GM18519 (cell line): Measurements from ENCODE around the gene FAM149A.

Experiments used
- ATAC-seq: cut with Tn5 transposase; IDR thresholded peaks from one replicate; pipeline ENCODE4 v1.9.1; 2021; ENCODE audit warnings: mild to moderate bottlenecking, moderate library complexity; ENCODE audit not compliant: unreplicated experiment, low FRiP score

Gene FAM149A

DNA sequence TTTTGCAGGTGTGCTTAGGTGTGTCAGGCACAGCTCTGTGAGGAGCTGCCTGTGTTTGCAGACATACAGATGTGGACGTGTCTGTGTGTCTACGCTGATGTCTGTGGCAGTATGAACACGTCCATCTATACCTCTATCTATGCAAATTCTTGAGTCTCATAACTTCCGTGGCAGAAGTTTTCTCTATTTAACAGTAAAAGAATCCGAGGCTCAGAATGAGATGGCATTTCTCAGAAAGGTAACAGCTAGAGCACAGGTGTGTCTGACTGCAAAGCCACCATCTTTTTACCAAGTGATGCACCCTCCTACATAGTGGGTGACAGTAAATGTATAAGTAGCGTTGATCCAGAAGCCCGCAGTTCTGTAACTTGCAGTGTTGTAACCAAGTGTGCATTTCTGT is 47.0 kb downstream of the FAM149A start:
- no peak for ATAC-seq

DNA sequence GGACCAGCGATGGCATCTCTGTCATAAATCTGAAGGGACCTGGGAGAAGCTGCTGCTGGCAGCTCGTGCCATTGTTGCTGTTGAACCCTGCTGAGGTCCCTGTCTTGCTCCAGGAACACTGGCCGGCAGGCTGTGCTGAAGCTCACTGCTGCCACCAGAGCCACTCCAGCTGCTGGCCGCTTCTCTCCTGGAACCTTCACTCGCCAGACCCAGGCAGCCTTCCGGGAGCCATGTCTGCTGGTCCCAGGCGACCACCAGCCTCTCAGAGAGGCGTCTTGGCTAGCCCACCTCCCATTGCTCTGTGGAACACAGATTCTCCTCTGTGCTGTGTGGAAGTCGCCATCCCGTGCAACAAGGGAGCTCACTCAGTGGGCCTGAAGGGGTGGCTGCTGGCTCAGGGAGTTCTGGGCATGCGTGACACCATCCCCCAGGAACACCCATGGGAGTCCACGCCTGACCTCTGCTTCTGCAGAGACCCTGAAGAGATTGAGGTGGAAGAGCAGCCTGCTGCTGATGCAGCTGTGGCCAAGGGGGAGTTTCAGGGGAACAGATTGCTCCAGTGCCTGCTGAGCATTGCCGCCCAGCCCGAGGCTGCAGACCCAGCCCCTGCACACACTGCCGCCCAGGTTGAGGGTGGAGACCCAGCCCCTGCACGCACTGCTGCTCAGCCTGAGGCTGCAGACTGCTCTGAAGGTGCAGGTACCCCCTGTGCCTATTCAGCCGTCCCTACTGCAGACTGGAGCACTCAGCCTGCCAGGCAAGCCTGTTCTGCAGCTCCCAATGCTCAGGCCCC is 53.7 kb downstream of the FAM149A start:
- no peak for ATAC-seq

DNA sequence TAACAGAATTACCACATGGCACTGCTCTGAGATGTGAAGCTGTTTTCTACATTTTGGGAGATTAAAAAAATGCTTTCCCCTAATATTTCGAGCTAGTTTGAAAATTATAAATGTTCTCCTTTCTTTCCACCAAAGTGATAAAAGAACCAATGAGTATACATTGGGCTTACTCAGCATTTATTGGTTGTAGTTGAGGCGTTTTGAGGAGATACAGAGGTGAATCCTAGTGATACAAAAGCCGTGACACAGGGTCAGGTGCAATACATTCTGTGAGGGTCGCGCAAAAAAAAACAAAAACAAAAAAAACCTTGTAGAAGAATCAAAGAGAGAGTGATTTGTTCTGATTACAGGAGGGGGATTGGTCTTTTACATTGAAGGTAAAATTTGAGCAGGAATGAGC is 54.5 kb downstream of the FAM149A start:
- ATAC-seq: no peak

DNA sequence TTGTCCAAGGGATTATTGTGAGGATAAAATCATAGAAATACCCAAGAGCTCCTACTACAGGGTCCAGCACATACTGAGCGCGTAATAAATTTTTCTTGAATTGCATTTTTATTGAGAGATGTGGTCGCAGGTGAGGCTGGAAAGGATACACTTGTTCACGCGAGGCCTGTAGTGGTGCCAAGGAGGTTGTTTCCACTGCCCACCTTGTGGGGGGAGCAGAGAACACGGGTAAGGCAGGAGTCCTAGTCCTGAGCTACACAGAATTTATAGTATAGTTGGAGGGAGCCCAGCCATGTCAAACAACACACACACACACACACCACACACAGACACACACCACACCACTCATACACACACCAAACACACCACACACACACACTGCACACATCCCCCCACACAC is 55.1 kb downstream of the FAM149A start:
- ATAC-seq: no peak

DNA sequence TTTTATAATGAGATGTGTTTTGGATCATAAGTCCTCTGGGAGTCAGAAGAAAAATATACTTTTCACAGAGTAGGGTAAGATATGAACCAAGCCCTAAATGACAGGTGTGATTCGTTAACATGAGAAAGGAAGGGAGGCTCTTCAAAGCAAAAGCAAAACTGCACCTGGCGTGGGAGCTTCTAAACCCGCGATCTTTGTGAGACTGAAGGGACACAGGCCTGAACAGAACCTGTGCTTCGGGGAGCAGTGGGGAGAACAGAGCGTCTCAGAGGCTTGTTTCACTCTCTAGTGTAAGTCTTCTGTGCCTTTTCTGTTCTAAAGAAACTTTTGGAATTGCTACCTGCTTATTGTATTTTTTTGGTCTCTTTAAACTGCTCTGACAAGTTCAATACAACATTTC is 56.6 kb downstream of the FAM149A start:
- ATAC-seq: peak; percentile 97

DNA sequence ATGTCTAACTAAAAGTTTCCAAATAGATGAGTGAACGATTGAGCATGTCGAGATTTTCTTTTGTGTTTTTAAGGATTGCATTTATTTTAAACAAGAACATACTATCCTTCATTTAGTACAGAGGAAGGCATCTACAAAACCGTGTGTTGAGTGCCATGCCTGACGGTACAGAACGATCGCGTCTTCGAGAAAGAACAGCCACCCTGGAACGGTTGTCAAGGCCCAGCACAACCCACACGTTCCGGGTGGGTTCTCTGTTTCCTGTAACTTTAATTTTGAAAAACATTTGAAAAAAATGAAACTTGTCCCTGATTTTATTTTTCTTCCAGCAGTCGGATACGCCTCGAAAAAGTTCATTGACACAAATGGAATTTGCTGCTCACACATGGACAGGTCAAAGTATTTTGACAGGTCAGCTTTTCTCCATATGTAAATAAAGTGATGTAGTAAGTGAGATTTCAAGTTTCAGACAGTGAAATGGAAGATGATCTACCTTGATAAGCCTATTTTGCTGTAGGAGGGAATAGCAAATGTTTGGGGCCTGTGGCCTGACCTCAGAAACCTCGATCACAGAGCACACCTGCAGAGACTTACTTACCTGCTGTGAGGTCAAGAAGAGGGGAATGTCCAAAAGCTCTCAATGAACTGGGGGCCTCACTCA is 62.5 kb downstream of the FAM149A start:
- no peak for ATAC-seq

DNA sequence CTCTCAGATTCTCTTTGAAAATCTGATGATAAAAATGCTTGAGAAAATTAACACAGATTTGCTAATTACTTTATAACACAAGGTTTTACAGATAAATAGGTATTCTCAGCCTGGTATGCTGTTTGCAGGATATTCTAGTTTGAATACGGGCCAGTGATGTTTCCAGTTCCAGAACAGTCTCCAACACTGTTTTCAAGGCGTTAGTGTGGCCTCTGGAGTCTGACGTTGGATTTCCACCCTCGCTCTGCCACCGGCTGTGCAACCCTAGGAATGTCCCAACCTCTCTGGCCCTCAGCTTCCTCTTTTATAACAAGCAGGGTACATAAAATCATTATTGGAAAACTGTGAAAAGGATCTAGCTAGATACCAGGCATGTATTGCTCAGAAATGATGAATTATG is 63.1 kb downstream of the FAM149A start:
- ATAC-seq: no peak

DNA sequence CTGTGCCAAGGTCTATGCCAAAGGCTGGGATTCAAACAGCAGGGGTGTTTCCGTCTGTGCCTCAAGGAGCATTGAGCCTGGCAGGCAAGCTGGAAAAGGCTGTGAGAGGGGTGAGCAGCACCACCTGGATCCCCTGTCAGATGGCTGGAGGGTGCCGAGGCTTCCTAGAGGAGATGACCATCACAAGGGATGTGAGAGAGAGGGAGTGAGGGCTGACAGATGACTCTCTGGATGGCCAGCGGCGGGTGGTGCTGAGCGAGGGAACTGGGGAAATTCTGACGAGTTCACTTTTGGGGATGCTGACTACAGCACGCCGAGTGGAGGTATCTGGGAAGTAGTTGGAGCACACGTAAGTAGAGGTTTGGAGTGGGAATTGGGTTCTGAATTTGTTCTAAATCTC is 64.2 kb downstream of the FAM149A start:
- ATAC-seq: no peak

DNA sequence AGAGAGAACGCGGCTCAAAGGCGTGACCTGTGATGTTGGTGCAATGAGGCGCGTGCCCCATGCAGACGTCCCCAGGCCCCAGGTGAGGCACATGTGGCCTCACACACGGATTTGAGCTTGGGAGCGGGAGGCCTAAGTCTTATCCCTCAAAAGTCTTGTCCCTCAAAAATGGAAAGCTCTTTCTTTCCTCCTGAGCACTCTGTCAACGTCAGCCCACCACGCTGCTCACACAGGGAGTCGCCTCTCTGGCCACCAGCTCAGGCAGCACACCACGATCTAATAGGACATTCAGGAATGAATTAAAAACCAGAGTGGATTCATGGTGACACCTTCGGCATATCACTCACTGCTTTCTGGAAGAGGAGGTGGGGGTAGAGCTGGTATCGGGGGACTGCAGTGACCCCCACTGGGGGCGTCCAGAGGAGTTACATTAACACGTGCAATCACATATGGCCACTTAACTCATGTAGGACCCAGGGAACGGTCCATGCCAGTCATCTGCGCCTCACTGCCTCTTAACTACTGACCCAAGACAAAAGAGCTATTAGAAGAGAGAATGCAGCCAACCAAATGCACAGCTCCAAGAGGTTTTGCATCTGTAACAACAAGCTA is 64.9 kb downstream of the FAM149A start:
- ATAC-seq: no peak

DNA sequence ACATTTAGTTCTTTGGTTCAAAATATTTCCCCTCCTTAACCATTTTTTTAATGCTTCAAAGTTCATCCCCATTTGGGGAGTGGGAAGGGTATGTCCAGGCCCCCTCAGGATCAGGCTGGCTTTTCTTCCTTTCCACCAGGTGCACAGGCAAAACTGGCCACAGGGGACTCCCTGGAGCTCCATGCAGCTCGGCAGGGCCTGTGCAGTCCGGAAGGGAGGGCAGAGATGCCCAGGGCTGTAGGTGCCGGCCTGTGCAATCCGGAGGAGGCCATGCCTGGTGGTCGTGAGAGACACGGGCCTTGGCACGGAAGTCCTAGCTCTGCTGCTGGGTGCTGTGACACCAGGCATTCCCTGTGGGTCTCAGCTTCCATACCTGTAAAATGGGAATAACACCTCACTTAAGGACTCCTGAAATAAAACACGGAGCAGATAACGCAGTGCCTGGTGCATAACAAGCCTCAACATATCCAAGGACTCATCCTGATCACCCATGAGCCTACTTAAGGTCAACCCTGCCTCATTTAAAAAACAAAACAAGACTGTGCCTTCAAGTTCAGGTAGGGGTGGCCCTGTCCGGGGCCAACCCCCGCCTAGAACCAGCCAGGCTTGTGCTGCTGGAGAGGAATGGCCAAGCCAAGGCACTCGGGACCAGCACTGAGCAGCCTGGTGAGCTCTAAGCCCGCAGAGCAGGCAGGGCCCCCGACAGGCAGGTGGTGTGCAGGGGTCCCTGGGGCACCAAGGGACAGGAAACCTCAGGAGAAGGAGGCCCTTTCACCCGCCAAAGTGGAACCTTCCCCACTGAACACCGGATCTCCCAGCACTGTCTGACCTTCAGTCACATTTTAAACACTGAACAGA is 65.7 kb downstream of the FAM149A start:
- no peak for ATAC-seq

DNA sequence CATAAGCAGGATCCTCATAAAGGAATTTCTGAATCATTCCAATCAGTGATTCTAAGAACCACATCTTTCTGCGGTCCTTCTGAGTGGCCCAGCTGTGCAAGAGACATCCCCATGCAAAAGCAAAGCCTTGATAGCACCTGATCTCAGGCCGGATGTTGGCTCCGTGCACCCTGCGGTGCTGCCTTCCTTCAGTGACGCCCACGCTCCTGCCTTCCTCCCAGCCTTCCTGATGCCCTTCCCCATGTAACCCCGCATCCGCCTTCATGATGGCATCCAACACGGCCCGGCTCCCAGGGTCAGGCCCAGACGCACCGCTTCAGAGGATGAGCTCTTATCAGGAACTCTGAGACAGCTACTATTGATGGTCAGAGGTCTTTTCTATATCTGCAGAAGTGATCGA is 66.5 kb downstream of the FAM149A start:
- ATAC-seq: no peak

DNA sequence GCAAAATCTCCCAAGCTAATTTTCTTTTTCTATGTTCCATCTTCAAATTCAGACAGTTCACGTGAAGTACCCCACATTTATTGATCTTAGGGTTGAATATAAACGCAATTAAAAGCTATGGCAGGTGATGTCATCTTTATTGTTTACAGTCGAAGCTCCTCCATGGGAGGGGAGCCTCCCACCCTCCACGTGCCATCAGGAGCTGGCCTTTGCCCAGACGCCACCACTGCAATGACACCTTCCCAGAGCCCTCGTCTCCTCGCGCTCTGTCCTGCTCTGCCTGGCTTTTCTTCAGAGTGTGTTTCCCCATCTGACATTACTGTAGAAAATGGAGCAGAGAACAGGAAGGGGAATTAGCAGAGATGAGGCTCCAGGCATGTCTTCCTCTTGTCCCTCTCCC is 68.0 kb downstream of the FAM149A start:
- ATAC-seq: no peak

DNA sequence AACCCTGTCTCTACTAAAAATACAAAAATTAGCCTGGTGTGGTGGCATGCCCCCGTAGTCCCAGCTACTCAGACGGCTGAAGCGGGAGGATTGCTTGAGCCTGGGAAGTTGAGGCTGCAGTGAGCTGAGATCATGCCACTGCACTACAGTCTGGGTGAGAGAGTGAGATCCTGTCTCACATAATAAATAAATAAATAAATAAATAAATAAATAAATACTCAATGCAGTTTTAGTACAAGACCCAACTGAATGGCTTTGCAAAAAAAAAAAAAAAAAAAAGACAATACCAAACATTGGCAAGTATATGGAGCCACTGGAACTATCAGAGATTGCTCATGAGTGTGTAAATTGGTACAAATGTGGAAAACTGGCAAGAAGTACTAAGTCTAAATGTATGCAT is 83.6 kb downstream of the FAM149A start:
- ATAC-seq: no peak

DNA sequence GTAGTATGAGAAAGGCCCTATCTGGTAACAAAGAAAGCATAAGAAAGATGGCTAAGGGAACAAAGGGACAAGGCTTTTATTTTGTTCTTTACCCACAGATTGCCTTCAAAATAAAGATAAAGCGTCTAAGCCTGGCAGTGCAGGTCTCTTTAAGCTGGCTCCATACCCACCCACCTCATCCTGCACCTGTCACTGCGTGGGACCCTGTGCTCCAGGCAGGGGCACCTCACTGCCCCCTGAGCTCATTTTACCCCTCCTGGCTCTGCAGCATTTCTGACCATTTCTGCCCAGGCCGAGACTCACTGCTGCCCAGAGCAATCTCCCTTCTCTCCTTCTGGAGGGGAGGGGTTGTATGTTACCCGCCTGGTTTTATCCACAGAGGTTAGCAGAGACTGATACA is 85.2 kb downstream of the FAM149A start:
- no peak for ATAC-seq

DNA sequence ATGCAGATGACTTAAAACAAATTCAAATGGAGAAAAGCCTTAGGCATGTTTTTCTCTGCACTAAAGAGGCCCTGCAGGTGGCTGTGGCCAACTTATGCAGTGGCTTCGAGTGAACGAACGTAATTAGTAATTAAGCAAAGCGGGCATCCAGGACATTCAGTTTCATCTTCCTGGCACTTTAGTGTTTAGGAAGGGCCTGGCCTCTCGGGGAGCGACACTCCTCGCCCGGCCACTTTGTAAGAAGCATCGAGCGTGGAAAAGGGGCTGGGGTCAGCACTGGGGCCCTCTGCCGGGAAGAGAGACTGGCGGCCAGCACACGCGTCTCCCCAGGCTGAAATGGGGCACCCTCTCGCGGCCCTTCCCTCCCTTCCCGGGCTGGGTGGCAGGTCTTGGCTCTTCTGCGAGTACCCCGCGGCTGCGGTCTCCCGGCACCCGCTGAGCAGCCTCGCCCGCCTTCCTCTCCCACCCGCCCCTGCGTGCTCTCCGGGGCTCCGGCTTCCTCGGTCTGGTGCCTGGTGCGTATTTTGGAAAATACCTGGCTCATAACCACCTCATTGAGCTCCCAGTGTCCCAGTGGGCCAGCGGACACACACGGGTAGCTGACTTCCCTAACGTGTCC is 86.2 kb downstream of the FAM149A start:
- peak; percentile 12 for ATAC-seq

DNA sequence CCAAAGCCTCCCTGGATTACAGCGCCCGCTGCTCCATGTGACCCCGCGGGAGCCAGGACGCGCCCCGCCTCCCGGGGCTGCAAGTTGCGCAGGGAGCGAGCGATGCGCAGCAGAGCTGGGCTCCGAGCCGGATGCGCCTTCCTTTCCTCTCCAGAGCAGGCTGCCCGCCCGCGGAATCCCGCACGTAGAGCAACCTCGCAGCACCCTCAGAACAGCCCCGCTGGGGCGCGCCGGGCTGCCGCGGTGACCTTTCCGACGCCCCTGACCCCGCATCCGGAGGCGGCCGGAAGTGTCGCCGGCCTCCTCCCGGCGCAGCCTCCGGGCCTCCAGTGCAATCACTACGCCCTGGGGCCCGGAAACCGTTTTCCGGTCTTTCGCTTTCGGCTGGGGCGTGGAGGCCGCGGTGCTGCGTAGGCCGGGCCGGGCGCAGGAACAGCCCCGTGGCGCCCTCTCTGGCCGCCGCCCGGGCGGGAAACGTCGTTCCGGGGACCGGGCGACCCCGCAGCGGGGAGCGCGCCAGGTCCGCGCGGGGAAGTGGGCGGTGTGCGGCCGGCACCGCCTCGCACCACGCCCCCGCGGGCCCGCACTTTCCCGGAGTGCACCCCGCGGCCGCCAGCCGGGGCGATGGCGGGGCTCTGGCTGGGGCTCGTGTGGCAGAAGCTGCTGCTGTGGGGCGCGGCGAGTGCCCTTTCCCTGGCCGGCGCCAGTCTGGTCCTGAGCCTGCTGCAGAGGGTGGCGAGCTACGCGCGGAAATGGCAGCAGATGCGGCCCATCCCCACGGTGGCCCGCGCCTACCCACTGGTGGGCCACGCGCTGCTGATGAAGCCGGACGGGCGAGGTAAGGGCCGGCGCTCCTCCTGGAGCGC is 86.9 kb downstream of the FAM149A start, which contains the start of gene CYP4V2:
CYP4V2 (plus strand) TSS at position 368 of the 866 bp plus-strand sequence; CDS start at position 625, 257 bp downstream.
- peak; percentile 85 for ATAC-seq

DNA sequence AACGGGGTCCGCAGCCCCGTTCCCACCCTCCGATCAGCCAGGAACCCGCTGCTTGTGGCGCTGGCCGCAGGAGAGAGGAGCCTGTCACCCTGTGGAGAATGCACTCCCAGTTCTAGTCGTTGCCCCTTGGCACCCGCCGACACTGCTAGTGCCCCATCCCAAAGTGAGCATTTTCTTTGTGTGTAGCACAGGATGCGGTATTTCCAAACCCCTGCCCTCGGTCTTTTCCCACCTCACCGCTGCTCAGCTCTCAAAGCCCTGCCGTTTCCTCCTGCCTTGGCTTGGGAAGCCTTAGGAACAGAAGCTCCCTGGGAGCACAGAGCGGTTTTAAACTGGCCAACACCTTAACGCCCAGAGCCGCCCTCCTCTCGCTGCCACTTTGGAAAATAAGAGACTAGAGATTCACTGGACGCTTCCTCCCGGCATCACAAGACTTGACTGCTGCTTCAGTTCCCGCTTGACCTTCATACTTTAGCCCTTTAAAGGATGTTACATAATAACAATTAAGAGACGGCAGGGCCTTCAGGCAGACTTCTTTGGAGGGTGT is 87.6 kb downstream of the FAM149A start:
- ATAC-seq: no peak

DNA sequence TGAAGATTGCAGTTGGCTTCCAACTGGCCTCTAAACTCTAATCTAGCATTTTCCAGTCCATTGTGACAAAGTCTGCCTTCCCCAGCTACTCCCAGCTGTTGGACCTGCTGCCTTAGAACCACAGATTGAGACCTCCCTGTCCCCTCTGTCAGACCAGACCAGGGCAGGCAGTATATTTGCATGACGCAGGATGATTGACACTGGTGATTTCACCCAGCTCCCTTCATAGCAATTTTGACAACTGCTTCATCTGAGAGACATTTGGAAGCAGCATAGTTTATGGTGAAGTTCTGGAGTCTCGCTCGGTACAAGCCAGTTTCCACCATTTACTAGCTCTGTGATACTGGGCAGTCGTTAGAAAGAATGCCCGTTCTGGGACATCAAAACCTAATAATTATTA is 89.3 kb downstream of the FAM149A start:
- no peak for ATAC-seq

DNA sequence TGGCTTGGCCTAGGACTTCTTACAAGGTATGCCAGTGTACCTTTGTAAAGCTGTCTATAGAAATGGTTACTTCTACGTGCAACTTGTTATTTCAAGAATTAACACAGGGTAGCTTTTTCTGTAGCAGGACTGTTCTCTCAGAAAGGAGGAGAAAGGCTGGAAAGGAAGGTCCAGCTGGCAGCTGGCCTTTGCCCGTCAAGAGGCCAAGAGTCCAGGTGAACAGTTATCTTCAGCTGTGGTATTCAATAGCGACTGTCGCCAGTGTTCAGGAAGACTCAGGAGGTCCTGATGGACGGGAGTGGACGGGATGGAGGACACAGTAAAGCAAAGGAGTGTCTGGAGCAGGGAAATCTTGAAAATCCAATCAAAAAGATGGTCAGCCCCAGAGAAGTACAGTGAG is 91.6 kb downstream of the FAM149A start:
- ATAC-seq: no peak
